GM21529 (cell line): Measurements from ENCODE around the gene FLNC.

Experiments
- ATAC-seq: cut with Tn5 transposase; IDR thresholded peaks from one replicate; pipeline ENCODE4 v1.9.1; 2021; ENCODE audit not compliant: unreplicated experiment

FLNC gene

DNA sequence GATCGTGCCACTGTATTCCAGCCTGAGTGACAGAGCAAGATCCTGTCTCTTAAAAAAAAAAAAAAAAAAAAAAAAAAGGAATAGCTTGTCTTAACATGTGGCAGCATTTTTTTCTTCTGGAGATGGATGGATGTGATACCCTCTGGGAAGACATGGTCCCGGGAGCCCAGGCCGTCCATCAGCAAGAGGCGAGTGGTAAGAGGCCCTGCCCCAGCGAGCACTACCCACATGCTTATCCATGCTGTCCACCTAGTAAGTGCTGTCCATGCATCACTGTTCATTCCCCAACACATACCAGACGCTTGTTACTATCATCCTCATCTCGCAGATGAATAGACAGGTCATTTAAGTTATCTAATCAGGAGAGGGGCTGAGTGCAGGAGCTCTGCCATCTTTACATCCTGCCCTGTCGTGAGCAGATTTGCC lies 45.3 kb downstream of the FLNC start:
- ATAC-seq, result no peak

DNA sequence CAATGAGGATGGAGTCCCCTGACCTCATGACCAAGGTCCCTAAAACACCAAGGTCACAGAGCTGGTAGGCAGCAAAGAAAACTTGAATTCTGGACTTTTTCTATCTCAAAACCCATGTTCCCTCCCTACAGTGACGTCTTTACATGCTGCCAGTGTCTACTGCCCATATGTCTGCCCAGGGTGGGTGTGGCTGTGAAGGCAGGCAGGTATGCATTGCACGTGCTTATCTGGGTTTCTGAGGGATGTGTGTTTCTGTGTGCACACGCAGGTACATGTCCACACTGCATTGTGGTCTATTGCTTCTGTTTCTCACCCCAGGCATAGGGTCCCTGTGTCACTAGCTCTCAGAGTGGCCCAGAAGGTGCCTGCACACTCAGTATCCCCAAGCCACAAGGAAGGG lies 45.9 kb downstream of the FLNC start:
- ATAC-seq, result no peak

DNA sequence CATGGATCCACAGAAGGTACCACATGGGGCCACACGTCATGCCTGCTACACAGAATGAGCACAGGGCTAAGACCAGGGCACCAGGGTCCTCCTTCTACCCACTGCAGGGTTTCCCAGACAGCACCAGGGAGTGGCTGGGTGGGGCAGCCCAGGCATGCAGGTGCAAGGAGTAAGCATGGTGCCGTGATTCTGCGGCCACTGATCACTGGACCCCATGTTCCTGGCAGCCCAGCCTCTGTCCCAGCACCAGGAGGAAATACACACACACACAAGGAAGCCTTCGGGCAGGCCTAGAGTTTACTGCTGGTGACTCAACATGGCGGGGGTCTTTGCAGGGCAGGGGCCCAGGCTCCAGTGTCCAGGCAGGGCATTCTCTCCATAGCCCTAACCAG lies 46.4 kb downstream of the FLNC start:
- ATAC-seq, result no peak

DNA sequence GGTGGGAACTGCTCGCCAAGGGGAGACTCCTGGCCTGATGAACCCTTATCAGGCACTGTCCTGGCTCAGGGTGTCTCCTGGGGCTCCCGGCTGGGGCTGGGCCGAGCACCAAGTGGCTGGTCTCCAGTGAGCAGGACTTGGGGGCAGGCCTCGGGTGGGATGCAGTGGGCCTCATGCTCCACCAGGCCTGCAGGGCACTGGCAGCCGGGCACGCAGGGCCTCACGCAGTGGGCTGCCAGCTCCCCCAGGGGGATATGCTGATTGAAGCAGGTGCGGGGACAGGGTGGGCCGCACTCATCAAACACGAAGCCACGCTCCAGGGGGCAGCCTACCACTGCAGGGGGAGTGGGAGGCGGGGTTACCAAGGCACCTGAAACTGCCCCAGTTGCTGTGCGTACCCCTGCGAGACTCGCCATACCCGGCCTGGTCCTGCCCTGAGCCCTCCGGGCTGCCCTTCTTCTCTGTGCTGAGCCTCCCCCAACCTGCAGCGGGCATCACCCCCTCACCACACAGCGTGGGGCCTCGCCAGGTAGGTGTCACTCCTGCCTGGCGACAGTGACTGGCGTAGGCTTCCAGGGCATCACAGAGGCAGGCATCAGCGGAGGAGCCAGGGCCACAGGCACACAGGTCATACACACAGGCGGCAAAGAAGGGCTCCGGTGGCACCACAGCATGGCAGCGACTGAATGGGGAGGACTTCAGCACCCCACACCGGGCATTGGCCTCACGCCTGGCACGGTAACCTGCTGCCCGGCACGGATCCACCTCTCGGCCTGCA lies 47.0 kb downstream of the FLNC start:
- ATAC-seq, result no peak

DNA sequence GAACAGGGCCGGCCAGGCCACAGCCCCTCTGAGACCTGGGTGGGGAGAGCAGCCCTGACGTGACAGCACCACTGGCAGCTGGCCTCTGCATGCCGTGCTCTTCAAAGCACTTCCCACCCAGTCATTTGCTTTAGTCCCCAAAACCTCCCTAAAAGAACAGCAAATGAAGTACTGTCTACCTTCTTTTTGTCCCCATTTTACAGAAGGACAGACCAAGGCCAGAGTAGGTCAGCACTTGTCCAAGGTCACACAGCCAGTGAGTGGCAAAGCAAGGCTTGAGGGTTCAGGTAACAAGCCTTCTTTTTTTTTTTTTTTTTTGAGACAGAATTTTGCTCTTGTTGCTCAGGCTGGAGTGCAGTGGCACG lies 47.5 kb downstream of the FLNC start:
- ATAC-seq, result no peak

DNA sequence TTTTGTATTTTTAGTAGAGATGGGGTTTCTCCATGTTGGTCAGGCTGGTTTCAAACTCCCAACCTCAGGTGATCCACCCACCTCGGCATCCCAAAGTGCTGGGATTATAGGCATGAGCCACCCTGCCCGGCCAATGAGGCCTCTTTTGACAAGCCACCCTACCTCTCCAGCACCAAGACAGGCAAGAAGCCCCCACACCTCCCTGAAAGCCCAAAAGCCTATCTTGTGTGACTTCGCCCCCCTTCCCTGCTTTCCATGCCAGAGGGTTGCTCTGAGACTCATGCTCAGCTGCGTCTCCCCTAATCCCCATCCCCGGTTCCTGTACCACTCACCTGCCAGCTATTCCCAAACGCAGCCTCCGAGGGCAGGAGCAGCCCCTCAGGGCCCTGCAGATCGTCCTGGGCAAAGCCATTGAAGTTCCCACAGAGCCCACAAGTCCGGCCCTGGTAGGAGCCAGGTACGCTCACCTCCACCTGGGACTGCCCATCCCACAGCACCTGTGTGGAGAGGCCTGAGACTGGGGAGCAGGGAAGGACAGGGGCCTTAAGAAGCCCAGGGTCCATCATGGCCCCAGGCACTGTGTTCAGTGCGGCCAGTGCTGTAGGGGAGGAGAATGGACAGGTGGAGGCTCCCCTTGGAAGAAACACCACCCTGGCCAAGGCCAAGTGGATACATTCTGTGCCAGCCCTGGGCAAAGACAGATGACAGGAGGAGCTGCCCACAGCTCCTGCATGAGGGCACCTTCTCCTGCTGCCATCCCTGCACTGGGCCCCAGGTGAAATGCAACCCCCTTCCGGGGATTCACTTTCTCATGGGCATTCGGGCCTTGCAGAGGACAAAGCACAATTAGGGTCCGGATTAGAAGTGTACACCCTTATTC lies 48.3 kb downstream of the FLNC start:
- no peak for ATAC-seq

DNA sequence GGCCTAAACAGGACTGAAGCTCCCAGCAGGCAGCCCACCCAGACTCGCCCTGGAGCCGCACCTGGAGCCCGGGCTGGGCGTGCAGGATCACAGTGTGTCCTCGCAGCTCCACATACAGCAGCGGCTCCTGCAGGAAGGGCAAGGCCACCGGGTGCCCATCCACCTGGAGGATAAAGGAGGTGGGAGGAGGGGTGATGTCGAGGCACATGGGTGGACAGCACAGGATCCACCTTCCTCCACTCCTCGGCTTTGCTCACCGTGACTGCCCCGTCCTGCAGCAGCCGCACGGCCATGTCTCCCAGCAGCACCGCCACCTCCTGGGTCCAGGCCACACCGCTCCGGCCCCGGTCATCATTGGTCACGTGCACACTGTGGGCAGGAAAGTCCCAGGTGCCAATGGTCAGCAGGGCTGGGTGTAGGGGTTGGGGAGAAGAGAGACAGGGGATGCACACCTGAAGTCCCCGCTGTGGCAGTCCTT lies 49.3 kb downstream of the FLNC start:
- no peak for ATAC-seq

DNA sequence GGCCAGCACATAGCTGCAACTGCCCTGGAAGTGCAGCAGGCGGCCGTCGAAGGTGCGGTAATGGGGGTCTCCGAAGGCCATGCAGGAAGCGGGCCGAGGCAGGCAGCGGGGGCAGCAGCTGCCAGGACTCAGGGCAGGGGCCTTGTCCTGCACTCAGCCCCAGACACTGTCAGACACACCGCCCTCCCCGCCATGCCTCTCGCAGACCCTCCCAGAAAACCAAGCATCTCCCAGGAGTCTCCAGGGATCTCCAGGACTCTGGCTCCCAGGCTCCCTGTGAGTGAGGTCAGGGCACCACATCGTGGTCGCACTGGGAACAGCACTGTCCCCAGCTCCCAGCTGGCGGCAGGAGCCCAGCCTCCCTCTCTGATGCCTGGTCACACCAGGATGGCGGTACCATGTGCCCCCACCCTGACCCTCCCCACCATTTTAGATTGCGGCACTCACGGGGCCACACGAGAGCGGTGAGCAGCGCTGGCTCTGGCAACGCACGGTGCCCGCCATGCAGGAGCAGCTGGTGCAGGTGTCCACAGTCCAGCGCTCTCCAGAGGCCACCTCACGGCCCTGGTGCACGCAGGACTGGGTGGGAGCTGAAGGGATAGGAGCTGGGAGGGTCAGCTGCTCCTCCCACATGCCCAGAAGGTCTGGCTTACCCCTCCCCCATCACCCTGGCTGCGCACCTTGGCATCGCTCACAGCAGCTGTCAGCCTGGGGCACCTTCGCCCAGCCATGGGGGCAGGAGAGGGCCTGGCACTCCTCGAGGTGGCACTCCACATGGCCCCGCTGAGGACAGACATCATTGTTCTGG lies 49.9 kb downstream of the FLNC start:
- ATAC-seq, result no peak

DNA sequence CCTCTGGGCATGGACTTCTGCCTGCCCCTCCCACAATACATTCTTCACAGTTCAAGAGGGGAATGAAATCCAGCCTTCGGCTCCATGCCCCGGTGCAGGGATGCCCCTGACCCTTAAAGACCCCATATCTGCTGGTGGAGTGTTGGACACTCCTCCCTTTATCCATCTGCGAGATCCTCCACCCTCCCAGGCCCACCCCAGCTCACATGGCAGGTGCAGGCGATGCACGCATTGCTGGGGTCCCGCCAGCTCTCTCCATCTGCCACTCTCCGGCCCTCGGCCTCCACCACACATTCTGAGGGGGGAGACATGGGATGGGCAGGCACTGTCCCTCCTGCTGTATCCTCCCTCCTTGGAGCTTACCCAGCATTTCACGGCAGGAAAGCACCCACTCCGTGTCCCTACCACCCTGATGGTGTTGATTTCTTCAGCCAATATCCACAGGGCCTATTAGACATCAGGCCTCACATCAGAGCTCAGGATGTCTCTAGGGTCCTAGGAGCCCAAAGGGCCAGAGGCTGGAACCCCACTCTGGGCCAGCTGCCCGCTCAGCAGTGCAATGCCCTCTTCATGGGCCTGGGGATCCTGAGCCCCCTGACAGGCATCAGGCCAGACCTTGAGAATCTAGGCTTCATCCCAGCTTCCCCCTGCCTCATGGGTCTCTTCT lies 50.7 kb downstream of the FLNC start:
- ATAC-seq, result no peak

DNA sequence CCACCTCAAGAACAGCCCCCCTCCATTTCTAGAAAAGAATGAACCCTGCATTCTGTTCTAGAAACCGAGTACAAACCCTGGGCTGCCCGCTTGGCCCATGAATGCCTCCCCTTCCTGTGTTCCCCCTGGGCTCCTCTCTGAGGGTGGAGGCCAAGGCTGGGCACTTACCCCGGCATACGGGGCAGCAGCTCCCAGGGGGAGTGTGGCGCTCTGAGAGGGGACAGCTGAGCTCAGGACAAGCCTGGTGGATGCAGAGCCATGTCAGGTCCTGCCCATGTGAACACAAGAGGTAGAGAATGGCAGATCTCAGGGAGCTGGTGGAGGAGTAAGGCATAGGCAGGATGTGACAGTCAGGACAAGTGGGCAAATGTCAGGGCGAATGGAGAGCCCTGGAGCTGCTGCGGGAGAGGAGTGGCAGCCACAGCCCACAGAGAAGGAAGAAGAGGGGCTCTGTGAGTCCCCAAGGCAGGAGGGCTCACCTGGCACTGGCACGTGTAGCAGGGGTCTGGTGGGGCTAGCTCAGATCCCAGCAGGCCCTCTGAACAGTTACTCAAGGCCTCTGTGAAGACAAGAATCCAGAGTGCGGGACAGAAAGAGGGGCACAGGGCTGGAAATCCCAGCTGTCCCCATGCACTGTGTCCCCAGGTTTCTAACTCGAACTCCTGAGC lies 51.4 kb downstream of the FLNC start:
- ATAC-seq, result no peak

DNA sequence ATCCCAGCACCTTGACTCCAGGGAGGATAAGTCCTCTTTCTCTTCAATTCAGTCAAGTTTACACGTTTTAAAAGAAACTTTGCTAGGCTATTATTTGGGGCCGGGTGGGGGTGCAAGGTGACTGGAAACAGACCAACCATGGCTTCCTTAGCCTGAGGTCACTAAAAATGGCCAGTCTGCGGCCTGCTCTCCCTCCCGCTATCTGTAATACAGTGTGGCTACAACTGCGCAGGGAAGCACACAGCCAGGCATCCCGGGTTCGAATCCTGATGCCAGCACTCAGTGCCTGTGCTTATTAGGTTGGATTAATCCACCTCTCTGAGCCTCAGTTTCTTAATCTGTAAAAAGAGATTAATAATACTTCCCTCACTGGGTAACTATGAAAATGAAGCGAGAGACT lies 51.9 kb downstream of the FLNC start:
- no peak for ATAC-seq

DNA sequence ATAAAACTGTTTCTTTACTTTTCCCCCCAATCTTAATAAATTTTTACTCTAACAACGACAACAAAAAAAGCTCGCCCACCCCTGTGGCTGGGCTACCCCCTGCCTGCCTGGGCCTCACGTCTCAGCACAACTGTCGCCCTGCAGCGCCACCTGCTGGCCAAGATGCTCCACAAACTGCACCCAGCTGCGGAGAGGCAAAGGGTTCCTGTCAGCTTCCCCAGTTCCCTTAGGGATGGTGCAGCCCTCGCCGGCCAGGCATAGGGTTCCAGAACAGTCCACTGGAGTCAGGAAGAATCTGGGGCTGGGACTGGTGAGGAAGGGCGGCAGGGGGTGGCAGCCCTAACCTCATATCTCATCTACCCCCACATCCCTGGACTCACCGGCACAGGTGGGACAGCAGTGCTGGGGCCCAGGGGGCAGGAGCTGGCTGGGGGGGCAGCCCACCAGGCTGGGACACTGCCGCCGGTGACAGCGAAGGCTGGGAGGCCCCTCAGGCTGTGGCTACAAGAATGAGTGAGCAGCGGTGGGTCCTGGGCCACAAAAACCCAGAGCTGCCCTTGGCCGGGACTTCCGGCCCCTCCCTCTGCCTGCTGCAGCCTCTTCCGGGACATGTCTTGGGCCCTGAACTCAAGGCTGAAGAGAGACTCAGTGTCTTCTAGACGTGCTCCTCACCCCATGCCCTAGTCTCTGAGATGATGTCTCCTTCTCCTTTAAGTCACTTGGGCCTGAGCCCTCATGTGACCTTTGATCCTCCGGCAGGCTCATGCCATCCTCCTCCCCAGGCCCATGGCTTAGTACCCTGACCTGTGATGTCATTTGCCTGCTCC lies 53.6 kb downstream of the FLNC start:
- ATAC-seq, result peak; percentile 80

DNA sequence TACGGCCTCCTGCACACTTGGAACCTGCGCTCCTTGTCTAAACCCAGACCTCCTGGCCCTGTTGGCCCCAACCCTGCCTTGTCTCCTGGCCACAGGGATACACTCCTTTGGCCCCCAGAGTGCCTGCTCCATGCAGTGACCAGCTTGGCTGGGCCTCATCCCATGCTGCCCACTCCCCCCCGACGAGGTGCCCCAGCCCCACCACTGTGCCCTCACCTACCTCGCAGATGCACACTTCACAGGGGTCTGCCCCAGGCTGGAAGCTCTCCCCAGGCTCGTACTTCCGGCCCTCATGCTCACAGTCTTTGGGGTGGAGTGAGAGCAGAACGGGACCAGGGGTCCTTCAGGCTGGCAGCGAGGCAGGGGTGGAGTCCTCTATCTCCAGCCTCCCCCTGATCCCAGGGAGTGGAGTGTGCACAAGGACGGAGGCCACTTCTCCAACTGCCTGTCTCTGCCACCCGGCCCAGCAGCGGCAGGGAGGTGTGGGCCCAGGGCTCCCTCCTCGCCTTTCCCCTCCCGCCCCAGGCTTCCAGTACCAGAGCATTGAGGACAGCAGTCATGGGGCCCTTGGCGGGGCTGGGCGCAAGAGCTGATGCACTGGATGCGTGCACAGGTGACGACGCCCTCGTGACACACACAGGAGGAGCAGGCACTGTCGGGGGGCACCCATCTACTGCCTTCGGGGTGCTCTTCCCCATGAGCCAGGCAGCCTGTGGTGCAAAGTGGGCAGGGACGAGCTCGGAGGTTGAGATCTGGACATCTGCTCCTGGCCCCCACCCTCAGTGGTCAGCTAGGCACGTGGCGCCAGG lies 54.6 kb downstream of the FLNC start:
- no peak for ATAC-seq

DNA sequence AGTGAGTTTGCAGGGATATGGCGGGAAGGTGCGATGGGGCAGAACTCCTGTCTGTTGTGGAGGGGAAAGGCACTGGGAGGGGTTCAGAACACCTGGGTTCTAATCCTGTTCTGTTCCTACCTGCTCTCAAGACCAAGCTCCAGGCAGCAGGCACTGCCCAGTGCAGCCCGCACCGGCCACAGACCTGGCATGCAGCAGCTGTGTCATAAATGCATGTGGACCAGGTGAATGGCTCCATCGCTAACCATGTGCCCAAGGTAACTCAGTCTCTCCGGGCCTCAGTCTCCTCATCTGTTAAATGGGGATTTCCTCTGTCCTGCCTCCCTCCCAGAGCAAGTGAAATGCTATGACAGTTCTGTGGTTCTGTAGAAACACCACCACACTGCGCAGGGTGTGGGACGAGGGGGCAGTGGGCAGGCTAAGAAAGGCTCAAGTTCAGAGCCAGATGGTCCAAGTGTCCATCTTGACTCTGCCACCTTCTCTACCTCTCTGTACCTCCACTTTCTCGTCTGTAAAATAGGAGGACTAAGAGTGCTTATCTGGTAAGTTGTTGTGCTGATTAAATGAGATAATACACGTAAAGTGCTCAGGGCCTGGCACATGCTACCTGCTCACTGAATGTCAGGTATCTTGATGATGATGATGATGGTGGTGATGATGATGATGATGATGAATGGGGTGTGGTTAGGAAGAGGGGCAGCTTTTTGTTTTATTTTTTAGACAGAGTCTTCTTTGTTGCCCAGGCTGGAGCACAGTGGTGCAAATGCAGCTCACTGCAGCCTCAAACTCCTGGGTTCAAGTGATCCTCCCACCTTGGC lies 55.4 kb downstream of the FLNC start:
- ATAC-seq, result no peak

DNA sequence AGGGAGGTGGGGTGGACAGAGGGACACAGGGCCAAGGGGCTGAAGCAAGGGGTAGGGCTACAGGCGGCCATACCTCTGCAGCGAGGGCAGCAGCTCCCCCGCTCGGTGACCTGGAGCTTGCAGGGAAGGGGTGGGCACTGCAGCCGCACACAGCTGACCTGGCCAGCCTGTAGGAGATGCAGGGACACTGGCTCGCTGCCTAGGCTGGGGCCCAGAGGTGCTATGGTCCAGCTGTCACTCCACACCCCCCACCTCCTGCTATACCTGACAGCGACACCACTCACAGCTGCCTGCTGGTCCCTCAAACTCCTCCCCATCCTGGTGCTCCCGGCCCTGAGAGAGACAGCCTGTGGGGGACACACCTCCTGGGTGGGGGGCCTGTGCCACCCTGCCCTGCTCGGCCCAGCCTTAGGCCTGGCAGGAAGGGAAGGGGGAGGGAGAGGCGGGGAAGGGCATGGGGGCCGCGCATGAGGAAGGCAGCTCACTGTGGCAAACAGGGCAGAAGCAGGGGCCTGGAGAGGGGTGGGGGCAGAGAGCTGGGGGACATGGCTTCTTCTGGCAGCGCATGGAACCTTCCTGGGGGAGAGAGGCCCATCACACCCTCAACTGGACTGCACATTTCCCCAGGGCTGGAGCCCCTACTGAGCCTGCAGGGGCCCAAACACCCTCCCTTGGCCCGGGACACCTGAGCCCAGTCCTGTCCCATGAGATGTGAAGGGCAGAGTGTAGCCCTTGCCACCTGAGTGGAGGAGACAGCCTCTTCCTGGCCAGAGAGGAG lies 56.4 kb downstream of the FLNC start:
- ATAC-seq, result no peak

DNA sequence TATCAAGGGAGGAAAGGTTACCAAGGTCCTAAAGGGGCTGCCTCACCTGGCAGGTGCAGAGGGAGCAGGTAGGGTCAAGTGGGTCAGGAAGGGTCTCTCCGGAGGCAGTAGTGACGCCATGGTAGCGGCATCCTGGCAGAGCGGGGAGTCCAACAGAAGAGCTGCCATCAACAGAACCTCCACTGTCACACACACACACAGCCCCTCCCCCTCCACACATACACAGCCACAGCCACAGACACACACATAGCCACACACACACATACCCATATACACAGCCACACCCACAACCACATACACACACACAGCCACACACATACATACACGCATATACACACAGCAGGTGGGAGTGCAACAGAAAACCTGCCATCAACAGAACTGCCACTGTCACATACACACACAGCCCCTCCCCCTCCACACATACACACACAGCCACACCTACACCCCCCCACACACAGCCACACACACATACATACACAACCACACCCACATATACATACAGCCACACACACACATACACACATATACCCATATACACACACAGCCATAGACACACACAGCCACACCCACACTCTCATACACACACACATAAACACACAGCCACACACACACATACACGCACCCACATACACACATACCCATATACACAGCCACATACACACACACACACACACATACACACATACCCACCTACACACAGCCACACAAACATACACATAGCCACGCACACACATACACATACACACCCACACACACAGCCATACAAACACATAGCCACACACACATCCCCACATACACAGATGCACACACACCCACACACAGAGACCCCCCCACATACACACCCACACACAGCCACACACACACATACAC lies 57.2 kb downstream of the FLNC start:
- no peak for ATAC-seq
